Astrocyte (in vitro differentiated cells and primary cell): ENCODE data around the gene GAS2. TPM values are rescaled to one million over a fixed set of nuclear protein-coding genes. Genes with fewer than 3 reads are reported as not detected.

Experiments
- DNase-seq: peaks from one replicate; pipeline ENCODE4 v3.0.0-alpha.2; 2010; ENCODE audit warnings: low read depth
- FAIRE-seq: peaks from 2 replicates; lab custom pipeline; 2011; peaks lifted over from hg19 to GRCh38; lab: Jason Lieb, UNC
- H2AFZ ChIP-seq: 2 replicates; pipeline ENCODE4 v1.6.0; 2012; ENCODE audit warnings: low read depth, low read length, inconsistent platforms
- H3K27ac ChIP-seq: 2 replicates; pipeline ENCODE4 v1.5.1; 2011; ENCODE audit warnings: low read depth, low read length, inconsistent platforms
- H3K27me3 ChIP-seq: 2 replicates; pipeline ENCODE4 v1.6.0; 2011; ENCODE audit warnings: low read length, inconsistent platforms; ENCODE audit not compliant: insufficient read depth
- H3K36me3 ChIP-seq: 2 replicates; pipeline ENCODE4 v1.5.1; 2011; ENCODE audit warnings: low read length, inconsistent platforms; ENCODE audit not compliant: insufficient read depth
- H3K4me1 ChIP-seq: 2 replicates; pipeline ENCODE4 v1.5.1; 2011; ENCODE audit warnings: low read length, inconsistent platforms; ENCODE audit not compliant: insufficient read depth
- H3K4me2 ChIP-seq: 2 replicates; pipeline ENCODE4 v1.6.0; 2012; ENCODE audit warnings: low read length, inconsistent platforms
- H3K4me3 ChIP-seq: 2 replicates; pipeline ENCODE4 v1.5.1; 2011; ENCODE audit warnings: low read depth, mild to moderate bottlenecking, low read length, inconsistent platforms; ENCODE audit not compliant: insufficient read depth
- H3K79me2 ChIP-seq: 2 replicates; pipeline ENCODE4 v1.6.0; 2012; ENCODE audit warnings: mild to moderate bottlenecking, low read length, inconsistent platforms; ENCODE audit not compliant: insufficient read depth
- H3K9ac ChIP-seq: 2 replicates; pipeline ENCODE4 v1.6.0; 2012; ENCODE audit warnings: mild to moderate bottlenecking, low read length, inconsistent platforms
- H3K9me3 ChIP-seq: 2 replicates; pipeline ENCODE4 v1.5.1; 2012; ENCODE audit warnings: low read depth, mild to moderate bottlenecking, low read length, inconsistent platforms; ENCODE audit not compliant: insufficient read depth
- H4K20me1 ChIP-seq: 2 replicates; pipeline ENCODE4 v1.6.0; 2012; ENCODE audit warnings: low read length, inconsistent platforms; ENCODE audit not compliant: insufficient read depth
- H3K27ac Mint-ChIP-seq: one replicate; pipeline ENCODE4 v1.8.0; 2021; ENCODE audit warnings: mild to moderate bottlenecking, mixed read lengths; ENCODE audit not compliant: unreplicated experiment
- H3K27me3 Mint-ChIP-seq: one replicate; pipeline ENCODE4 v1.8.0; 2021; ENCODE audit warnings: low read depth, mixed read lengths; ENCODE audit not compliant: unreplicated experiment
- H3K36me3 Mint-ChIP-seq: one replicate; pipeline ENCODE4 v1.8.0; 2021; ENCODE audit warnings: low read depth, mixed read lengths; ENCODE audit not compliant: unreplicated experiment
- H3K4me1 Mint-ChIP-seq: one replicate; pipeline ENCODE4 v1.8.0; 2021; ENCODE audit warnings: low read depth, mixed read lengths; ENCODE audit not compliant: unreplicated experiment
- H3K4me3 Mint-ChIP-seq: one replicate; pipeline ENCODE4 v1.8.0; 2021; ENCODE audit warnings: mild to moderate bottlenecking, moderate library complexity, mixed read lengths; ENCODE audit not compliant: unreplicated experiment
- H3K9me3 Mint-ChIP-seq: one replicate; pipeline ENCODE4 v1.8.0; 2021; ENCODE audit warnings: mild to moderate bottlenecking, mixed read lengths; ENCODE audit not compliant: unreplicated experiment
- EZH2 ChIP-seq: IDR thresholded peaks from 2 replicates; pipeline ENCODE4 v1.6.1; 2012; ENCODE audit warnings: mild to moderate bottlenecking, low read length, inconsistent platforms; ENCODE audit not compliant: insufficient read depth
- total RNA-seq: library from RNA; stranded (reverse); gene quantifications from 2 replicates; pipeline ENCODE4 v1.2.1, GENCODE V29; 2021
- TF ChIP-seq, protein P1 (sequence below): IDR thresholded peaks from 2 replicates; pipeline ENCODE4 v1.5.1; 2011; ENCODE audit warnings: low read depth, mild to moderate bottlenecking, inconsistent platforms, low read length, moderate library complexity; ENCODE audit not compliant: insufficient read depth

GAS2 gene
- total RNA-seq, 1 donor from 2014 or later = 1.5 TPM

DNA sequence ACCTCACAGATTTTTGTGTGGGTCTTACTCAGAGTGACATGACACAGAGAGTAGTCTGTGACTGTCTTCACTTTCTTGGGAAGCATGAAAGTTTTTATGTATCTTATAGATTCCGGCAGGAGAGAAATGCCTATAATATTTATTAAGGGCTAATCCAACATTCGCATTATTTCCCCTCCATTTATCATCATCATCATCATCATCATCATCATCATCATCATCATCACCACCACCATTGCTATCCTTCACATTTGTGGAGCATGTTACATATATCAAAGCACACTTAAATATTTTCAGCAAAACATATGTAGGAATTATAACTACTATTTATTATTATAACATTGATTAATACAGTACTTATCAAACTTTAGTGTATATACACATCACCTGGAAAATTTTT is 66.2 kb downstream of the GAS2 start:
- Mint-ChIP-seq H3K27ac (no peak overlapping the region), H3K4me1 (no peaks in the 10 kb centered on the region), H3K36me3 (no peaks in the 10 kb centered on the region), H3K27me3 (no peaks in the 10 kb centered on the region), H3K4me3 (no peak overlapping the region), H3K9me3 (no peaks in the 10 kb centered on the region)
- Histone ChIP-seq H3K79me2 (no peaks in the 10 kb centered on the region), H4K20me1 (no peaks in the 10 kb centered on the region), H3K9ac (no peak overlapping the region), H3K9me3 (no peaks in the 10 kb centered on the region), H3K27ac (no peak overlapping the region), H3K27me3 (no peaks in the 10 kb centered on the region), H3K4me2 (no peak overlapping the region), H3K4me1 (no peaks in the 10 kb centered on the region), H3K36me3 (no peaks in the 10 kb centered on the region), H2AFZ (no peak overlapping the region), H3K4me3 (no peak overlapping the region)
- TF ChIP-seq, protein P1, sequence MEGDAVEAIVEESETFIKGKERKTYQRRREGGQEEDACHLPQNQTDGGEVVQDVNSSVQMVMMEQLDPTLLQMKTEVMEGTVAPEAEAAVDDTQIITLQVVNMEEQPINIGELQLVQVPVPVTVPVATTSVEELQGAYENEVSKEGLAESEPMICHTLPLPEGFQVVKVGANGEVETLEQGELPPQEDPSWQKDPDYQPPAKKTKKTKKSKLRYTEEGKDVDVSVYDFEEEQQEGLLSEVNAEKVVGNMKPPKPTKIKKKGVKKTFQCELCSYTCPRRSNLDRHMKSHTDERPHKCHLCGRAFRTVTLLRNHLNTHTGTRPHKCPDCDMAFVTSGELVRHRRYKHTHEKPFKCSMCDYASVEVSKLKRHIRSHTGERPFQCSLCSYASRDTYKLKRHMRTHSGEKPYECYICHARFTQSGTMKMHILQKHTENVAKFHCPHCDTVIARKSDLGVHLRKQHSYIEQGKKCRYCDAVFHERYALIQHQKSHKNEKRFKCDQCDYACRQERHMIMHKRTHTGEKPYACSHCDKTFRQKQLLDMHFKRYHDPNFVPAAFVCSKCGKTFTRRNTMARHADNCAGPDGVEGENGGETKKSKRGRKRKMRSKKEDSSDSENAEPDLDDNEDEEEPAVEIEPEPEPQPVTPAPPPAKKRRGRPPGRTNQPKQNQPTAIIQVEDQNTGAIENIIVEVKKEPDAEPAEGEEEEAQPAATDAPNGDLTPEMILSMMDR = no peak
- no peak for TF ChIP-seq EZH2
- FAIRE-seq (no peak), DNase-seq (no peak)

DNA sequence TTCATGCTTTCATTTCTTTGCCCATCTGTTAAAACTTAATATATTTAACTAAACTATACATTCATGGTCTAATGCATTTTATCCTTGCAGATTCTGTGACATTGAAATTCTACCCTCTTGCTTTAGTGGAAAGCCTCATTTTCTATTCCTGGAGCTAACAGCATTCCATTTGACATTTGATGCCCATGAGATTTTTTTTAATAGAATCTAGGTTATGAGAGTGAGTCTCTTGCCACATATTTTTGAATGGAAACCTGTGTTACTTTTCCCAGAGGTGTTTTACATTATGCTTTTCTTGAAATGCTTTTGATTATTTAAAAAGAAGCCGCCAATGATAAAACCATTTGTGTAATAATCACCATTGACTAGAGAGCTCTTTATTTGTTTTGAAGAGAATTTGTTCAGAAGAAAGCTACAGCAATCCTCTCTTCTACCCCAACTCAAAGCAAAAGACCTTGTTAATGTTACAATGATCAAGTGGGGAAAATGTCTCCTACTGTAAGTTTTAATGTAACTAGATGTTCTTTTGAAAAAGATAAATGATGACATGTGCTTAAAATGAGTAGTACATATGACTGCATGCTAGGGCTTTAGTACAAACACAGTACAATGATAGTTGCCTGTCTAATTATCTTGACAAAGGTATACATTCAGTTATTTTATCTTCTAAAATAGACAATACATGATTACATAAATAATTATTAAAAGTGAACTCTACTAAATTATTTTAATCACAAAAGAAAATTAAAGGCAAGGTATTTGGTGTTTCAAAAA is 67.3 kb downstream of the GAS2 start:
- Histone ChIP-seq H3K9me3 (no peaks in the 10 kb centered on the region), H2AFZ (no peak overlapping the region), H3K4me3 (no peak overlapping the region), H3K36me3 (no peaks in the 10 kb centered on the region), H3K9ac (no peak overlapping the region), H3K27me3 (no peaks in the 10 kb centered on the region), H3K79me2 (no peaks in the 10 kb centered on the region), H4K20me1 (no peaks in the 10 kb centered on the region), H3K27ac (no peak overlapping the region), H3K4me1 (no peaks in the 10 kb centered on the region), H3K4me2 (no peak overlapping the region)
- TF ChIP-seq EZH2 = no peak
- TF ChIP-seq, protein P1 = no peak
- no peaks in the 10 kb centered on the region for H3K4me1 Mint-ChIP-seq
- no peaks in the 10 kb centered on the region for H3K36me3 Mint-ChIP-seq
- H3K4me3 Mint-ChIP-seq = no peak overlapping the region
- H3K9me3 Mint-ChIP-seq = no peaks in the 10 kb centered on the region
- FAIRE-seq (no peak), DNase-seq (no peak)
- H3K27ac Mint-ChIP-seq = no peak overlapping the region
- no peaks in the 10 kb centered on the region for H3K27me3 Mint-ChIP-seq
